NCI-H1105 (cell line): ENCODE measurements around the gene MYO16.

ENCODE experiments used
- DNase-seq: peaks from one replicate; lab custom pipeline; 2025; lab: John Stamatoyannopoulos, UW

MYO16 gene

GRCh38 chr13:109243311-109243951 lies 614.0 kb downstream of the MYO16 start:
- no peak for DNase-seq

- DNase-seq, result no peak
Measured at GRCh38 chr13:109244566-109244965, 615.2 kb downstream of the MYO16 start.

GRCh38 chr13:109246001-109246400 lies 616.6 kb downstream of the MYO16 start:
- no peak for DNase-seq

- DNase-seq, result no peak
Measured at GRCh38 chr13:109249780-109250528, 620.5 kb downstream of the MYO16 start.

- DNase-seq, result no peak
Measured at GRCh38 chr13:109251956-109252355, 622.5 kb downstream of the MYO16 start.

- no peak for DNase-seq
Measured at GRCh38 chr13:109253316-109253715, 623.9 kb downstream of the MYO16 start.

- DNase-seq, result no peak
Measured at GRCh38 chr13:109254274-109254673, 624.9 kb downstream of the MYO16 start.

- DNase-seq, result no peak
Measured at GRCh38 chr13:109255141-109255856, 625.9 kb downstream of the MYO16 start.

GRCh38 chr13:109256866-109257760 lies 627.7 kb downstream of the MYO16 start:
- no peak for DNase-seq
